Measurements from ENCODE around the gene ETS1.

DNA sequence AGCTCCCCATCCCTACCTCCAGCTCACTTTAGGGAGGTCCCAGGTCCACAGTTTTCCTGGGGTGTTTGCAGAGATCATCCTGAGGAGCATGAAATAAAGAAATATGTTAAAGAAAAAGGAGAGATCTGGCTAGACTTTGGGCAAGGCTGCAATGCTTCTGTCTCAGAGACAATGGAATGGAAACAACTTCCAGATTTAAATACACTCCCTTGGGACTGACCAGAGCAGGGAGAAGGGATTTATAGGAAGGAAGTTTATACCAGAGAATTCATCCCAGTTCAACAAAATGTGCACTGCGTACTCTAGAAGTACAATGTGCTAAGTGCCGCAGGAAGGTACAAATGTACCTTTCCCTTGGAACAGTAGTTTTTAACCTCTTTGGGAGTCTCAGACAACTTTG is 40.4 kb downstream of the ETS1 start:
- no peak for TF ChIP-seq EP300 (IDR thresholded peaks at IDR 0.05)
- TF ChIP-seq, protein P1, sequence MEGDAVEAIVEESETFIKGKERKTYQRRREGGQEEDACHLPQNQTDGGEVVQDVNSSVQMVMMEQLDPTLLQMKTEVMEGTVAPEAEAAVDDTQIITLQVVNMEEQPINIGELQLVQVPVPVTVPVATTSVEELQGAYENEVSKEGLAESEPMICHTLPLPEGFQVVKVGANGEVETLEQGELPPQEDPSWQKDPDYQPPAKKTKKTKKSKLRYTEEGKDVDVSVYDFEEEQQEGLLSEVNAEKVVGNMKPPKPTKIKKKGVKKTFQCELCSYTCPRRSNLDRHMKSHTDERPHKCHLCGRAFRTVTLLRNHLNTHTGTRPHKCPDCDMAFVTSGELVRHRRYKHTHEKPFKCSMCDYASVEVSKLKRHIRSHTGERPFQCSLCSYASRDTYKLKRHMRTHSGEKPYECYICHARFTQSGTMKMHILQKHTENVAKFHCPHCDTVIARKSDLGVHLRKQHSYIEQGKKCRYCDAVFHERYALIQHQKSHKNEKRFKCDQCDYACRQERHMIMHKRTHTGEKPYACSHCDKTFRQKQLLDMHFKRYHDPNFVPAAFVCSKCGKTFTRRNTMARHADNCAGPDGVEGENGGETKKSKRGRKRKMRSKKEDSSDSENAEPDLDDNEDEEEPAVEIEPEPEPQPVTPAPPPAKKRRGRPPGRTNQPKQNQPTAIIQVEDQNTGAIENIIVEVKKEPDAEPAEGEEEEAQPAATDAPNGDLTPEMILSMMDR (IDR thresholded peaks at IDR 0.05) = no peak
